ENCODE measurements around the gene FHIT.

DNA sequence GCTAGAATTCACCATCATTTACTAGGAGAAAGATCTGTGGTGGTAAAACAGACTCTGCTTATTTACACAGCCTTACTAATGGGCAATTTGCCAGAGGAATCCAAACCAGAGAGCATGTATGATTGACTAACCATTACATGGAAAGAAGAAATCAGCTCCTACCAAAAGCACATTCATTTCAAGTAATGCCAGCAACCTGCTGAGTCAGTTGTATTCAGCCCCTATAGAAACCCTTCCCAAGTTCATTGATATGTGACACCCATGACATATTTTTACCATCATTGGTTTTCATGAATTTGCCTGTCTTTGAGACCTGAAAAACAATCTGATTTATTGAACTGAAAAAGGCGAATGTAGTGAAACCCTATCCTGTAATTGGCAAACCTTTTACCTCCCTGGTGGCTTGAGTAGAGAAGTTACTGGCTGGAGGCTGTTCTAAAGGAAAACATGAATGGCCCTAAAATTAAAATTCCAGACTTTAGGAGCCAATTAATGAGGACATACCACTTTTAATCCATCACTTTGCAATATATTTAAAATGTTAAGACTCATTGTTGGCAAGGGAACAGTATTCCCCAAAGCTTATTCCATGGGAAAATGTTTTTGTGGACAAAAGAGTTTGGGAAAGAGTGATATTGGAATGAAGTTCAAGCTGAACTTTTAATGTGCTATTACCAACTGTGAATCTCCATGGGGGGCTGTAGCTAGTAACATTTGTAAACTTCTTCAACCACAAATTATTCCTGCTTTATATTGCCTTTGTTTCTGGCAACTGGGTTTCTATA lies 542.9 kb downstream of the FHIT start:
- TF ChIP-seq POLR2A (IDR thresholded peaks at IDR 0.05; ENCODE audit: low read length), result no peak
- no peak for TF ChIP-seq GATA1 (IDR thresholded peaks at IDR 0.05; ENCODE audit: low read depth, low read length)

Measured in erythroblast (primary cell).